GM19238 (cell line): ENCODE data around the gene NPDC1.

Source experiments
- DNase-seq: peaks from one replicate; pipeline ENCODE4 v3.0.0; 2011; ENCODE audit warnings: low spot score; ENCODE audit not compliant: insufficient read length

NPDC1 gene

DNA sequence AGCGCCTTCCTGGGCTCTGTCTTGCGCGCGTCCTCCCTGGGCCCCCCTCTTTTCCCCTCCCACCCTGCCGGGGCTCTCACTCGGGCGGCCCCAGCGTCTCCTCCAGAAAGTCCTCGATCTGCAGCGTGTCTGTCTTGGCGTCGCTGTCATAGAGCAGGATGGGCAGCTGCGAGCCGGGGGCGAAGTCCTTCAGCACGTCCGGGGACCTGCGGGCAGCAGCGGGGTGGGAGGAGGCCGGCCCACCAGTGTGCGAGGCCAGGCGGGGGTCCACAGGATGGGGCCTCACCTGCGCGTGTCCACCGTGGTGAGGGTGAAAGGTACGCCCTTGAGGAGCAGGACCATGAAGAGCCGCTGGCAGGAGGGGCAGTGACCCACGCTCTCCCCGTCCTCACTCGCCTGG is 50.6 kb downstream of the NPDC1 start:
- no peak for DNase-seq

DNA sequence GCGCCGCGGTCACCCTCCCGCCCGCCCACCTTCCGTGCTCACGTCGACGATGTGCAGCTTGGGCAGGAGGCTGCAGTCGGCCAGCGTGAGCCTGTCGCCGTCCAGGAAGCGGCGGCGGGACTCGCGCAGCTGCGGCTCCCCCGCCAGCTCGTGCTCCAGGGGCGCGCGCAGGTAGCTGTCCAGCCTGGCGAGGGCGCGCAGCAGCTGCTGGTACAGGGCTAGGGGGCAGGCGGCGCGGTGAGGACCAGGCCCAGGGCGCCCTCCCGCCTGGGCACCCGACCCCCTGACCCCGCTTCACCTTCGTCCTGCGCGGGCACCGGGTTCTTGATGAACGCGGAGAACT is 51.1 kb downstream of the NPDC1 start:
- DNase-seq: no peak

DNA sequence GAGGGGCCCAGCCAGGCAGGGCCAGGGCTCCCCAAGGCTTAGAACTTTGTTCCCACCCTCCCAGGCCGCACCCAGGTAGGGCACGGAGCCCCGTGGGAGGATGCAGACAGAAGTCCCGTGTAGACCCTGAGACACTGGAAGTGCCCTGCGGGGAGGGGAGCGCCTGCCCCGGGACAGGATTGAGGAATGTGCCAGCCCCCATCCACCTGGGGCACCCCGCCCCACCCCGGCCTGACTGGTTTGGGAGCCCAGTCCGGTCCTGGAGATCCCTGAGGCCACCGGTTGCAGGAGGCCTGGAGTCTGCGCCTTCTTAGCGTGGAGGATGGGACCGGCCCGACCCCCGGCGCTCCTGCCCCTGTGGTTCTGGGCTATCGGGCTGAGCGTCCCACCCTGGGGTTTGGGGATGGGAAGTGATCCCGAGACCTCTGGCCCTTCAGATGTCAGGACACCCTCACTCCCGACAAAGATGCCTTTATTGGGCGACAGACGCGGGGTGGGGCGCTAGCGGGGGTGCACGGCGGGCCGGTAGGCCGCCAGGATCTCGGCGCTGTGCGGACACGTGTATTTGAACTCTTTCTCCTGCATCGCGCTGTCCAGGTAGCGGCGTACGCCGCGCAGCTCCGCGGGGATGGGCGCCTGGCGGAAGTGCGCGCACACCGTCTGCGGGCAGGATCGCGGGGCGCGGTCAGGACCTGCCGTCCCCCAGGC is 51.6 kb downstream of the NPDC1 start:
- DNase-seq: no peak

DNA sequence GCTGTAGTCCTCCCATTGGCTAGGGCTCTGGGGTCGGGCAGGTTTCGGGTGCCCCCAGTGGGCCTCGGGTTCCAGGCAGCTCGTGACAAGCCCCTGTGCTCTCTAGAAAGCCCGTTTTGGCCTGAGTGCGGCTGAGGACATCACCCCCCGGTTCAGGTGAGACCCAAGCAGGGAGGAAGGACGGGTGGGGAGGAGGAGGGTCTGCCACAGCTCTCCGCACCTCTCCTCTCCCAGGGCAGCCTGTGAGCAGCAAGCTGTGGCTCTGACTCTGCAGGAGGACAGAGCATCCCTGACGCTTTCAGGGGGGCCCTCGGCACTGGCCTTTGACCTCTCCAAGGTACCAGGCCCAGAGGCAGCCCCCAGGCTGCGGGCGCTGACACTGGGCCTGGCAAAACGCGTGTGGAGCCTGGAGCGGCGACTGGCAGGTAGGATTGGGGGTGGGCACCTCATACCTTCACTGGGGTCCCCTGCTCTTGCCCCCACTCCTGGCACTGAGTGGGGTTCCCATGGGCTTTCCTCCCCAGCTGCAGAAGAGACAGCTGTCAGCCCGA is 53.1 kb downstream of the NPDC1 start:
- DNase-seq: no peak

DNA sequence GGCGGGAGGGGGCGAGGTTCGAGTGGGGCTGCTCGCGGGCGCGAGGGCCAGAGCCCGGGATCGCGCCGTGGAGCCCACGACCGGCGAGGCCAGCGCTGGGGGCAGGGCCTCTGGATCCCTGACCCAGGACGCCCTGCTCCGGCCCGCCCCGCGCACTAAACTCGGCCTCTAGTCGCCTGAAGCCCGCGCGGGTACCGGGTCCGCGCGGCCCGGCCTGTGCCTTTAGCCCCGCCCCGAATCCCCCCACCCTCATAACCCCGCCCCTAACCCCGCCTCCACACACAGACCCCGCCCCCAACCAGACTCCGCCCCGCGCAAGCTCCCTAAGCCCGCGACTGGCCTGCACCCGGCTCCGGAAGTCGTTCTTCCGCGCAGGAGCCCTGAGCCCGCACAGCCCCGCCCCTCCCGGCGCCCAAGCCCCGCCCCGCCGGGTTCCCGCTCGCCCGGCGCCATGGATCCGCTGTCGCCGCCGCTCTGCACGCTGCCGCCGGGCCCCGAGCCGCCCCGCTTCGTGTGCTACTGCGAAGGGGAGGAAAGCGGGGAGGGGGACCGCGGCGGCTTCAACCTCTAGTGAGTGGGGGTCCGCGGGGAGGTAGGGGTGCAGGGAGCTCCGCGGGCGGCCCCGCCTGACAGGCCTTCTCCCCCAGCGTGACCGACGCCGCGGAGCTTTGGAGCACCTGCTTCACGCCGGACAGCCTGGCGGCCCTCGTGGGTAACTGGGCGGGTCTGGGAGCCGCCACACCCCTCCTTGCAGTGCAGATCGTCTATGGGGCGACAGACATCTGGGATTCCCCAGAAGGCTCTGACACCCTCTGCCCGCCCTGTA is 53.8 kb downstream of the NPDC1 start, which contains the start of gene PAXX:
Gene PAXX, plus strand, starts transcription at position 430 of the 826 bp plus-strand sequence. Its CDS starts 22 bp downstream, at position 452.
- DNase-seq: peak; percentile 100

DNA sequence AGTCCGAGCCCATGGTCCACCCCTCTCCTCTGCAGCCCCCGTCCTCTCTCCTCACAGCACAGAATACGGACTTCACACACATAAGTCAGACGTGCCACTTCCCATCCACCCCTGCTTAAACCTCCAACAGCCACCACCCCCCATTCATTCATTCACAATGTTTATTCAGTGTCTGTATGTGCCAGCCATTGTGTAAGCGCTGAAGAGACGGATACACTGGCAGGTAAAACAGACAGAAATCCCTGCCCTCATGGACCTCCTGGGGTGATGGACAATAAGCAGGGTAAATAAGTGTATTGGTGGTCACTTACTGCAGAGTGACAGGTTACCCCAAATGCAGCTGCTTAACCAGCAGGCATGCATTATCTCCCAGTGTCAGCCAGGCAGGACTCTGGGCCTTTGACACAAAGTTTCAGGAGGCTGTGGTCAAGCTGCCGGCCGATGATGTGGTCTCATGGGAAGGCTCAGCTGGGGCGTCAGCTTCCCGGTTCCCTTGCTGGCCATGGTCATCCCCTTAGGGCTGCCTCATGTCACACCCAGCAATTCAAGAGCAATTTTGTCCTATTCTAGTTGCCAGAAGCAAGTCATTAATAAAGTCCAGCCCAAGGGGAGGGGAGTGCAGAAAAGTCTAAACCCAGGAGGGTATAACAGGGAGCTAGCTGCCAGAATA is 55.6 kb downstream of the NPDC1 start:
- no peak for DNase-seq
